ENCODE measurements around the gene SDK1.

Gene SDK1

DNA sequence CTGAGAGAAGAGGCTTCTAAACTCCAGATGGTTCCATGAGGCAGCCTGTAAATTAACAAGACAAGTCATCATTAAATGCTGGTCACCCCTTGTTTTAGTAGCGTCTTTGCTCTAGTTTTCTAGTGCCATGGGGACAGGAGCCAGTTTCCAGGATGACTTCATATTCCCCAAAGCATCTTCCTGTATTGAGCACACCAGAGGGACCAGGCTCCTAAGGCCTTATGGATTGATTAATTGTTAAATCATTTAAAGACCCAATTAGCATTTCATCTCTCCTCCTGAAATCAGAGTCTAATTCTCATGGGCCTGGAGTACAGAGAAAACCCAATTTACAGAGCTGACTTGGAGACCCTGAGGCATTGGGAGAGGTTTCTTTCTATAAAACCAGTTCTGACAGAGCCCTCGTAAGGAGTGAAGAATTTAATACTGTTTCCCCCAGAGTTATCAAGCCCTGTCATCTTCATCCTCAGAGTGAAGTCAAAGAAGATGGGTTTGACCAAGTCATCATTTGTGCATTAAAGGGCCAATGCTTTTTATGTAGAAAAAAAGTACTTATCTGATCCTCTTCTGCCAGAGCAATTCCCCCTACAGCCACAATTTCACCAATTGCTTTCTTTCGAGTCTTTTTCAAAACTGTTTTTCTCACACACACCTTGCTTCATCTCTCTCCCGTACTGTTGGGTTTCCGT lies 678.7 kb downstream of the SDK1 start:
- H4K91ac ChIP-seq (ENCODE audit: low read length): no peak overlapping the region
- no peak overlapping the region for H2AFZ ChIP-seq (ENCODE audit: low read depth, low read length)
- no peak overlapping the region for H2BK5ac ChIP-seq (ENCODE audit: low read depth, low read length, poor library complexity, severe bottlenecking)
- no peak overlapping the region for H3K23ac ChIP-seq (ENCODE audit: low read length in 2 of 2)
- H2AK5ac ChIP-seq (ENCODE audit: low read length, severe bottlenecking): no peak overlapping the region
- H3K4me2 ChIP-seq (ENCODE audit: low read length, poor library complexity, severe bottlenecking): no peak overlapping the region
- H4K8ac ChIP-seq (ENCODE audit: low read length): no peak overlapping the region
- H3K79me1 ChIP-seq (replicated peaks; ENCODE audit: low read length, poor library complexity, severe bottlenecking): no peaks in the 10 kb centered on the region
- H3K27me3 ChIP-seq (ENCODE audit: control insufficient read depth in 1 of 2, insufficient read depth in 1 of 2, low read length in 2 of 2): no peaks in the 10 kb centered on the region
- no peak overlapping the region for H2BK120ac ChIP-seq (ENCODE audit: low read depth, low read length)
- no peak overlapping the region for H3K9ac ChIP-seq (ENCODE audit: low read length)
- no peak overlapping the region for H2BK15ac ChIP-seq (ENCODE audit: low read depth, poor library complexity, severe bottlenecking)
- no peaks in the 10 kb centered on the region for H3K4me1 ChIP-seq (ENCODE audit: control insufficient read depth, insufficient read depth, low read depth, low read length)
- no peak overlapping the region for H3K4me3 ChIP-seq (ENCODE audit: insufficient read depth in 1 of 2, low read depth in 1 of 2, low read length in 2 of 2)
- H2BK12ac ChIP-seq (ENCODE audit: low read length in 2 of 2): no peak overlapping the region
- no peak for DNase-seq
- H3K18ac ChIP-seq (ENCODE audit: low read depth in 1 of 2, low read length in 2 of 2): no peak overlapping the region
- H3K9me3 ChIP-seq (ENCODE audit: control insufficient read depth, low read length): peaks cover 5% of the 10 kb centered on the region
- H3K36me3 ChIP-seq (ENCODE audit: control insufficient read depth in 1 of 2, insufficient read depth in 2 of 2, low read depth in 1 of 2, low read length in 2 of 2): peaks cover under 1 to 3% of the 10 kb centered on the region in 2 experiments
- H3K14ac ChIP-seq (ENCODE audit: low read length in 2 of 2): no peak overlapping the region
- no peak overlapping the region for H3K27ac ChIP-seq (ENCODE audit: low read length, poor library complexity, severe bottlenecking)
- WGBS: 94% methylated on average over 5 of the region's 5 CpGs
- H3K4ac ChIP-seq (ENCODE audit: low read depth in 1 of 2, low read length in 2 of 2): no peak overlapping the region

GRCh38 chr7:3980300-3980643 lies 679.2 kb downstream of the SDK1 start:
- Histone ChIP-seq H4K91ac (ENCODE audit: low read length) (no peak overlapping the region), H2AFZ (ENCODE audit: low read depth, low read length) (no peak overlapping the region), H3K9ac (ENCODE audit: low read length) (no peak overlapping the region), H3K36me3 (ENCODE audit: control insufficient read depth in 1 of 2, insufficient read depth in 2 of 2, low read depth in 1 of 2, low read length in 2 of 2) (peaks cover 0 to 3% of the 10 kb centered on the region in 2 experiments), H3K9me3 (ENCODE audit: control insufficient read depth, low read length) (peaks cover 5% of the 10 kb centered on the region), H3K23ac (ENCODE audit: low read length in 2 of 2) (no peak overlapping the region), H3K4me1 (ENCODE audit: control insufficient read depth, insufficient read depth, low read depth, low read length) (no peaks in the 10 kb centered on the region), H3K18ac (ENCODE audit: low read depth in 1 of 2, low read length in 2 of 2) (no peak overlapping the region), H3K14ac (ENCODE audit: low read length in 2 of 2) (no peak overlapping the region), H2BK5ac (ENCODE audit: low read depth, low read length, poor library complexity, severe bottlenecking) (no peak overlapping the region), H3K79me1 (replicated peaks; ENCODE audit: low read length, poor library complexity, severe bottlenecking) (no peaks in the 10 kb centered on the region), H2BK15ac (ENCODE audit: low read depth, poor library complexity, severe bottlenecking) (no peak overlapping the region), H3K4ac (ENCODE audit: low read depth in 1 of 2, low read length in 2 of 2) (no peak overlapping the region), H2BK120ac (ENCODE audit: low read depth, low read length) (no peak overlapping the region), H2AK5ac (ENCODE audit: low read length, severe bottlenecking) (no peak overlapping the region), H3K4me3 (ENCODE audit: insufficient read depth in 1 of 2, low read depth in 1 of 2, low read length in 2 of 2) (no peak overlapping the region), H2BK12ac (ENCODE audit: low read length in 2 of 2) (no peak overlapping the region), H4K8ac (ENCODE audit: low read length) (no peak overlapping the region), H3K27me3 (ENCODE audit: control insufficient read depth in 1 of 2, insufficient read depth in 1 of 2, low read length in 2 of 2) (no peaks in the 10 kb centered on the region), H3K27ac (ENCODE audit: low read length, poor library complexity, severe bottlenecking) (no peak overlapping the region), H3K4me2 (ENCODE audit: low read length, poor library complexity, severe bottlenecking) (no peak overlapping the region)
- no peak for DNase-seq
- WGBS: 60% methylated on average over 2 of the region's 4 CpGs

- Histone ChIP-seq H3K4ac (ENCODE audit: low read depth in 1 of 2, low read length in 2 of 2) (no peak overlapping the region), H3K18ac (ENCODE audit: low read depth in 1 of 2, low read length in 2 of 2) (no peak overlapping the region), H2AFZ (ENCODE audit: low read depth, low read length) (no peak overlapping the region), H2BK12ac (ENCODE audit: low read length in 2 of 2) (no peak overlapping the region), H2BK15ac (ENCODE audit: low read depth, poor library complexity, severe bottlenecking) (no peak overlapping the region), H3K27ac (ENCODE audit: low read length, poor library complexity, severe bottlenecking) (no peak overlapping the region), H3K9ac (ENCODE audit: low read length) (no peak overlapping the region), H2BK120ac (ENCODE audit: low read depth, low read length) (no peak overlapping the region), H3K79me1 (replicated peaks; ENCODE audit: low read length, poor library complexity, severe bottlenecking) (no peaks in the 10 kb centered on the region), H2BK5ac (ENCODE audit: low read depth, low read length, poor library complexity, severe bottlenecking) (no peak overlapping the region), H3K14ac (ENCODE audit: low read length in 2 of 2) (no peak overlapping the region), H3K9me3 (ENCODE audit: control insufficient read depth, low read length) (peaks cover 5% of the 10 kb centered on the region), H3K4me3 (ENCODE audit: insufficient read depth in 1 of 2, low read depth in 1 of 2, low read length in 2 of 2) (no peak overlapping the region), H4K8ac (ENCODE audit: low read length) (no peak overlapping the region), H3K4me1 (ENCODE audit: control insufficient read depth, insufficient read depth, low read depth, low read length) (no peaks in the 10 kb centered on the region), H4K91ac (ENCODE audit: low read length) (no peak overlapping the region), H3K23ac (ENCODE audit: low read length in 2 of 2) (no peak overlapping the region), H2AK5ac (ENCODE audit: low read length, severe bottlenecking) (no peak overlapping the region), H3K36me3 (ENCODE audit: control insufficient read depth in 1 of 2, insufficient read depth in 2 of 2, low read depth in 1 of 2, low read length in 2 of 2) (no peaks in the 10 kb centered on the region), H3K27me3 (ENCODE audit: control insufficient read depth in 1 of 2, insufficient read depth in 1 of 2, low read length in 2 of 2) (no peaks in the 10 kb centered on the region), H3K4me2 (ENCODE audit: low read length, poor library complexity, severe bottlenecking) (no peak overlapping the region)
- WGBS: 69% methylated on average over 3 of the region's 3 CpGs
- DNase-seq: no peak
These were observed 680.2 kb downstream of the SDK1 start for GRCh38 chr7:3981281-3981680.

GRCh38 chr7:3984456-3984855 lies 683.4 kb downstream of the SDK1 start:
- no peak overlapping the region for H3K14ac ChIP-seq (ENCODE audit: low read length in 2 of 2)
- H3K27me3 ChIP-seq (ENCODE audit: control insufficient read depth in 1 of 2, insufficient read depth in 1 of 2, low read length in 2 of 2): no peaks in the 10 kb centered on the region
- H2BK120ac ChIP-seq (ENCODE audit: low read depth, low read length): no peak overlapping the region
- no peaks in the 10 kb centered on the region for H3K36me3 ChIP-seq (ENCODE audit: control insufficient read depth in 1 of 2, insufficient read depth in 2 of 2, low read depth in 1 of 2, low read length in 2 of 2)
- WGBS: 94% methylated on average over 5 of the region's 5 CpGs
- DNase-seq: no peak
- no peak overlapping the region for H3K23ac ChIP-seq (ENCODE audit: low read length in 2 of 2)
- no peak overlapping the region for H4K91ac ChIP-seq (ENCODE audit: low read length)
- no peak overlapping the region for H3K4me3 ChIP-seq (ENCODE audit: insufficient read depth in 1 of 2, low read depth in 1 of 2, low read length in 2 of 2)
- no peak overlapping the region for H2AK5ac ChIP-seq (ENCODE audit: low read length, severe bottlenecking)
- peaks cover 5% of the 10 kb centered on the region for H3K9me3 ChIP-seq (ENCODE audit: control insufficient read depth, low read length)
- H2BK5ac ChIP-seq (ENCODE audit: low read depth, low read length, poor library complexity, severe bottlenecking): no peak overlapping the region
- no peaks in the 10 kb centered on the region for H3K79me1 ChIP-seq (replicated peaks; ENCODE audit: low read length, poor library complexity, severe bottlenecking)
- no peak overlapping the region for H2BK15ac ChIP-seq (ENCODE audit: low read depth, poor library complexity, severe bottlenecking)
- no peak overlapping the region for H3K4ac ChIP-seq (ENCODE audit: low read depth in 1 of 2, low read length in 2 of 2)
- H3K4me2 ChIP-seq (ENCODE audit: low read length, poor library complexity, severe bottlenecking): no peak overlapping the region
- H3K9ac ChIP-seq (ENCODE audit: low read length): no peak overlapping the region
- H3K27ac ChIP-seq (ENCODE audit: low read length, poor library complexity, severe bottlenecking): no peak overlapping the region
- no peaks in the 10 kb centered on the region for H3K4me1 ChIP-seq (ENCODE audit: control insufficient read depth, insufficient read depth, low read depth, low read length)
- H3K18ac ChIP-seq (ENCODE audit: low read depth in 1 of 2, low read length in 2 of 2): no peak overlapping the region
- no peak overlapping the region for H4K8ac ChIP-seq (ENCODE audit: low read length)
- no peak overlapping the region for H2BK12ac ChIP-seq (ENCODE audit: low read length in 2 of 2)
- no peak overlapping the region for H2AFZ ChIP-seq (ENCODE audit: low read depth, low read length)

Data from mesenchymal stem cell (in vitro differentiated cells and primary cell).